ENCODE data around the gene C18orf54. TPM values are rescaled to one million over a fixed set of nuclear protein-coding genes. Genes with fewer than 3 reads are reported as not detected.

C18orf54 gene
- polyA plus RNA-seq, 2 of the 4 experiments (the other 2 are of a cell fraction): 2.8 to 6.5 TPM

DNA sequence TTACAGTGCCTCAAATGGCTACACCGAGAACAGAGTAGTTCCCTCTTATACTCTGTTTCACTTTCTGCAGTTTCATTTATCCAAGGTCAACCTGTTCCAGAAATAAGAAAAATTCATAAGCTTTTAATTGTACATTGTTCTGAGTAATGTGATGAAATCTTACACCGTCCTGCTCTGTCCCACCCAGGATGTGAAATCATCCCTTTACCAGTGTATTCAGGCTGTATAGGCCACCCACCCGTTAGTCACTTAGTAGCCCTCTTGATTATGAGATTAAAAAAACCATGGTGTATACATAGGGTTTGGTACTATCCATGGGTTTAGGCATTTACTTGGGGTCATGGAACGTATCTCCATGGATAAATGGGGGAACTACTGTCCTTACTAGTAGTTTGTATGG is 29.9 kb upstream of the C18orf54 start:
- H3K27ac ChIP-seq: no peak overlapping the region
- FAIRE-seq (no peak), ATAC-seq (no peak), DNase-seq (ENCODE audit: low read depth in 1 of 2, low spot score in 1 of 2) (no peak)
- ChIA-PET CTCF (no interaction called here), POLR2A (no interaction called here)
- 63% methylated on average over 4 of the region's 4 CpGs for WGBS (ENCODE audit: missing lambda C conversion rate)
- H3K4me2 ChIP-seq: no peak overlapping the region
- H3K4me3 ChIP-seq: no peak overlapping the region
- no peaks in the 10 kb centered on the region for H3K4me1 ChIP-seq
- no peak for TF ChIP-seq CEBPB (IDR thresholded peaks at IDR 0.05)
- no peak for TF ChIP-seq TP53 (CRISPR knock-in tag; IDR thresholded peaks at IDR 0.05)
- TF ChIP-seq ZSCAN20 (CRISPR knock-in tag; IDR thresholded peaks at IDR 0.05): no peak
- TF ChIP-seq EHMT2 (IDR thresholded peaks at IDR 0.05; ENCODE audit: low read depth): no peak
- no peak for TF ChIP-seq ZFP36 (IDR thresholded peaks at IDR 0.05; ENCODE audit: borderline replicate concordance, partially characterized antibody)
- no peaks in the 10 kb centered on the region for H3K9me3 ChIP-seq

DNA sequence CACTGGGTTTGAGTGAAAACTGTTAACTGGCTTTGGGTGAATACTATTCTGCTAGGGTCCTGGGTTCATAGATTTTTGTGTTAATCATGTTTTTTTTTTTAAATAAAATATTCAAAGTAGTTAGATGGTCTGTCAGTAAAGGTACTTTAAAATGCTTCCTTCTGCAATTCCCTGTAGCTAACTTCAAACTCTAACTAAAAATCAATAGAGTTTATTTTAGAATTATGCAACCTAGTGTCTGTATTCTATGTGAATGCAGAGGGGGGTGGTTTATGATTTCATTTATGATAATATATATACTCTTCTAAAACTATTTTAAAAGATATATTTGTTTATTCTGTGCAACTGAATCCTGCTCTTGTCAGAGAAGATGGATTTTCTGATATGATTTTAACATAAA is 27.9 kb upstream of the C18orf54 start:
- Histone ChIP-seq H3K4me3 (no peak overlapping the region), H3K4me1 (no peaks in the 10 kb centered on the region), H3K9me3 (no peaks in the 10 kb centered on the region), H3K4me2 (no peak overlapping the region), H3K27ac (no peak overlapping the region)
- ChIA-PET CTCF (interaction anchor here (0.7 kb wide), 1 partner anchor 63 kb away, joined by 5 read pairs; no protein-coding TSS in a partner anchor), POLR2A (no interaction called here)
- FAIRE-seq: no peak
- TF ChIP-seq, protein P1, sequence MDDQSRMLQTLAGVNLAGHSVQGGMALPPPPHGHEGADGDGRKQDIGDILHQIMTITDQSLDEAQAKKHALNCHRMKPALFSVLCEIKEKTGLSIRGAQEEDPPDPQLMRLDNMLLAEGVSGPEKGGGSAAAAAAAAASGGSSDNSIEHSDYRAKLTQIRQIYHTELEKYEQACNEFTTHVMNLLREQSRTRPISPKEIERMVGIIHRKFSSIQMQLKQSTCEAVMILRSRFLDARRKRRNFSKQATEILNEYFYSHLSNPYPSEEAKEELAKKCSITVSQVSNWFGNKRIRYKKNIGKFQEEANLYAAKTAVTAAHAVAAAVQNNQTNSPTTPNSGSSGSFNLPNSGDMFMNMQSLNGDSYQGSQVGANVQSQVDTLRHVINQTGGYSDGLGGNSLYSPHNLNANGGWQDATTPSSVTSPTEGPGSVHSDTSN (IDR thresholded peaks at IDR 0.05): no peak
- TF ChIP-seq HEYL (CRISPR knock-in tag; IDR thresholded peaks at IDR 0.05): no peak
- TF ChIP-seq NFE2L2 (conservative IDR thresholded peaks at IDR 0.05; ENCODE audit: low read length): no peak
- no peak for TF ChIP-seq EHF (CRISPR knock-in tag; IDR thresholded peaks at IDR 0.05)
- TF ChIP-seq NPAS2 (CRISPR knock-in tag; IDR thresholded peaks at IDR 0.05; ENCODE audit: borderline replicate concordance): no peak
- TF ChIP-seq, protein P2, sequence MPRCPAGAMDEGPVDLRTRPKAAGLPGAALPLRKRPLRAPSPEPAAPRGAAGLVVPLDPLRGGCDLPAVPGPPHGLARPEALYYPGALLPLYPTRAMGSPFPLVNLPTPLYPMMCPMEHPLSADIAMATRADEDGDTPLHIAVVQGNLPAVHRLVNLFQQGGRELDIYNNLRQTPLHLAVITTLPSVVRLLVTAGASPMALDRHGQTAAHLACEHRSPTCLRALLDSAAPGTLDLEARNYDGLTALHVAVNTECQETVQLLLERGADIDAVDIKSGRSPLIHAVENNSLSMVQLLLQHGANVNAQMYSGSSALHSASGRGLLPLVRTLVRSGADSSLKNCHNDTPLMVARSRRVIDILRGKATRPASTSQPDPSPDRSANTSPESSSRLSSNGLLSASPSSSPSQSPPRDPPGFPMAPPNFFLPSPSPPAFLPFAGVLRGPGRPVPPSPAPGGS (IDR thresholded peaks at IDR 0.05): no peak
- TF ChIP-seq, protein P3, sequence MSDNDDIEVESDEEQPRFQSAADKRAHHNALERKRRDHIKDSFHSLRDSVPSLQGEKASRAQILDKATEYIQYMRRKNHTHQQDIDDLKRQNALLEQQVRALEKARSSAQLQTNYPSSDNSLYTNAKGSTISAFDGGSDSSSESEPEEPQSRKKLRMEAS (IDR thresholded peaks at IDR 0.05): no peak
- TF ChIP-seq EP300 (IDR thresholded peaks at IDR 0.05): no peak
- TF ChIP-seq, protein P4, sequence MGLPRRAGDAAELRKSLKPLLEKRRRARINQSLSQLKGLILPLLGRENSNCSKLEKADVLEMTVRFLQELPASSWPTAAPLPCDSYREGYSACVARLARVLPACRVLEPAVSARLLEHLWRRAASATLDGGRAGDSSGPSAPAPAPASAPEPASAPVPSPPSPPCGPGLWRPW (IDR thresholded peaks at IDR 0.05): no peak
- TF ChIP-seq CEBPB (IDR thresholded peaks at IDR 0.05): no peak
- TF ChIP-seq, protein P5, sequence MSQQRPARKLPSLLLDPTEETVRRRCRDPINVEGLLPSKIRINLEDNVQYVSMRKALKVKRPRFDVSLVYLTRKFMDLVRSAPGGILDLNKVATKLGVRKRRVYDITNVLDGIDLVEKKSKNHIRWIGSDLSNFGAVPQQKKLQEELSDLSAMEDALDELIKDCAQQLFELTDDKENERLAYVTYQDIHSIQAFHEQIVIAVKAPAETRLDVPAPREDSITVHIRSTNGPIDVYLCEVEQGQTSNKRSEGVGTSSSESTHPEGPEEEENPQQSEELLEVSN (IDR thresholded peaks at IDR 0.05; ENCODE audit: borderline replicate concordance, low read depth): no peak
- TF ChIP-seq HDAC2 (IDR thresholded peaks at IDR 0.05): no peak
- TF ChIP-seq EHMT2 (IDR thresholded peaks at IDR 0.05; ENCODE audit: low read depth): no peak
- DNase-seq (ENCODE audit: low read depth in 1 of 2, low spot score in 1 of 2): no peak
- ATAC-seq: no peak

DNA sequence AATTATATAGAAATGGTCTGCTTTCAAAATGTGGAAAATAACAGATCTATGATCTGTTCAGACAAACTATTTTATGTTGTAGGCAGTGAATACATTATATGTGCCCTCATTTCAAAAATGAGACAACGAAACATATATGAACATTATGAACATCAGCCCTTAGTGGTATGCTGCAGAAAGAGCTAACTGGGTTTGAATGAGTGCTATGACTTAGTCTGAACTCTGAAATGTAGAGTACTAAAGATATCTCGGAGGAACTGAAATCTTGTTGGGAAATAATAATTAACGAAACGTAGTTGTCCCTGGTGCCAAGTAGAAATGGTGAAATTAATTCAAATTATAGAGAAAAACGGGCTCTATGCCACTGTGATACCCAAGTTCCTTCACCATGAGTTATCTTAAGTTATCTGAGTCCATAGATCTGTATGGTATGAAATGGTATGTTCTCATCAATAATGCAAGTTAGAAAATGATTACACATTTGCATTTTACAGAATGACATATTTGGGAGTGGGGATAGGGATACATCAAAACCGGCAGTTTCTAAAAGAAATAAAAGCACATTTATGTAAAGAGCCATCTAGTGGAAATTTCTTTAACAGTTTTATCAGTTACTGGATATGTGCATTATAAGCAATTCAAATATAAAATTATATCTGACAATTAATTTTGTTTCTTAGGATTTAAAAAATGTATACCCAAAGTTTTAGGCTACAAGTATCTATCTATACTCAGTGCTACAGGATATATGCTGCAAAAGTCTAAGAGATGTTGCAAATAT is 26.7 kb upstream of the C18orf54 start:
- no peaks in the 10 kb centered on the region for H3K4me1 ChIP-seq
- H3K4me3 ChIP-seq: no peak overlapping the region
- 18% methylated on average over 6 of the region's 6 CpGs for WGBS (ENCODE audit: missing lambda C conversion rate)
- POLR2A ChIA-PET: no interaction called here
- no peak overlapping the region; the same call in 2 of the 3 replicates for H3K4me2 ChIP-seq
- FAIRE-seq (no peak), ATAC-seq (no peak), DNase-seq (ENCODE audit: low read depth in 1 of 2, low spot score in 1 of 2) (no peak)
- CTCF ChIA-PET: no interaction called here
- no peaks in the 10 kb centered on the region for H3K9me3 ChIP-seq
- H3K27ac ChIP-seq: no peak overlapping the region
- TF ChIP-seq MAFK (IDR thresholded peaks at IDR 0.05; ENCODE audit: partially characterized antibody) (no peak), RAD21 (conservative IDR thresholded peaks at IDR 0.05 in 1 of 2, IDR thresholded peaks at IDR 0.05 in 1 of 2) (0 out of 5 replicates have a peak, but pooled peaks of 1 of the 2 experiments have one; percentile 18), FOSL2 (IDR thresholded peaks at IDR 0.05) (no peak), FOSL2 (CRISPR knock-in tag; IDR thresholded peaks at IDR 0.05) (no peak), SMC3 (IDR thresholded peaks at IDR 0.05) (peak; percentile 32; the same call in 1 of the 3 replicates), RARB (CRISPR knock-in tag; IDR thresholded peaks at IDR 0.05) (no peak), SREBF2 (IDR thresholded peaks at IDR 0.05) (no peak), HOXA7 (CRISPR knock-in tag; IDR thresholded peaks at IDR 0.05) (no peak), MYC (IDR thresholded peaks at IDR 0.05; ENCODE audit: borderline replicate concordance, low read length) (no peak), MAZ (IDR thresholded peaks at IDR 0.05; ENCODE audit: borderline replicate concordance, low read depth, low read length) (no peak), HDAC2 (IDR thresholded peaks at IDR 0.05) (no peak)
- TF ChIP-seq, protein P6, sequence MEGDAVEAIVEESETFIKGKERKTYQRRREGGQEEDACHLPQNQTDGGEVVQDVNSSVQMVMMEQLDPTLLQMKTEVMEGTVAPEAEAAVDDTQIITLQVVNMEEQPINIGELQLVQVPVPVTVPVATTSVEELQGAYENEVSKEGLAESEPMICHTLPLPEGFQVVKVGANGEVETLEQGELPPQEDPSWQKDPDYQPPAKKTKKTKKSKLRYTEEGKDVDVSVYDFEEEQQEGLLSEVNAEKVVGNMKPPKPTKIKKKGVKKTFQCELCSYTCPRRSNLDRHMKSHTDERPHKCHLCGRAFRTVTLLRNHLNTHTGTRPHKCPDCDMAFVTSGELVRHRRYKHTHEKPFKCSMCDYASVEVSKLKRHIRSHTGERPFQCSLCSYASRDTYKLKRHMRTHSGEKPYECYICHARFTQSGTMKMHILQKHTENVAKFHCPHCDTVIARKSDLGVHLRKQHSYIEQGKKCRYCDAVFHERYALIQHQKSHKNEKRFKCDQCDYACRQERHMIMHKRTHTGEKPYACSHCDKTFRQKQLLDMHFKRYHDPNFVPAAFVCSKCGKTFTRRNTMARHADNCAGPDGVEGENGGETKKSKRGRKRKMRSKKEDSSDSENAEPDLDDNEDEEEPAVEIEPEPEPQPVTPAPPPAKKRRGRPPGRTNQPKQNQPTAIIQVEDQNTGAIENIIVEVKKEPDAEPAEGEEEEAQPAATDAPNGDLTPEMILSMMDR (IDR thresholded peaks at IDR 0.05): peak; percentile 22; the same call in 2 of the 3 replicates
- TF ChIP-seq, protein P5 (IDR thresholded peaks at IDR 0.05; ENCODE audit: borderline replicate concordance, low read depth): no peak
- TF ChIP-seq, protein P2 (IDR thresholded peaks at IDR 0.05): no peak
